GM23338 (cell line): Measurements from ENCODE around the gene SCNN1A. TPM values are rescaled to one million over a fixed set of nuclear protein-coding genes. Genes with fewer than 3 reads are reported as not detected.
A peak's percentile ranks its signal among the peaks of the same experiment; 100 is the strongest.

ENCODE experiments used
- ATAC-seq: fragments of 200-7000 bp; cut with Tn5 transposase; 3 replicates; pipeline ENCODE4 v1.9.1; 2020
- DNase-seq: peaks from one replicate; pipeline ENCODE4 v3.0.0-alpha.2; 2015; ENCODE audit warnings: low spot score
- H2AFZ ChIP-seq: fragments of 200-600 bp; sonication (generic); 2 replicates; pipeline ENCODE4 v1.8.0; 2016; ENCODE audit warnings: antibody characterized with exemption, mild to moderate bottlenecking, moderate library complexity
- H3F3A ChIP-seq: fragments of 200-600 bp; sonication (generic); replicated peaks from 2 replicates; pipeline ENCODE4 v1.8.0; 2017; ENCODE audit warnings: antibody characterized with exemption, mixed run types, low read depth
- H3K27ac ChIP-seq: fragments of 200-600 bp; sonication (generic); 2 replicates; pipeline ENCODE4 v1.6.1; 2016; ENCODE audit warnings: low read depth
- H3K27me3 ChIP-seq: fragments of 200-600 bp; sonication (generic); 2 replicates; pipeline ENCODE4 v1.8.0; 2016; ENCODE audit warnings: mild to moderate bottlenecking, mixed run types, moderate library complexity; ENCODE audit not compliant: insufficient read depth
- H3K36me3 ChIP-seq: fragments of 200-600 bp; sonication (generic); 2 replicates; pipeline ENCODE4 v1.8.0; 2016; ENCODE audit warnings: mild to moderate bottlenecking; ENCODE audit not compliant: insufficient read depth
- H3K4me1 ChIP-seq: fragments of 200-600 bp; sonication (generic); 2 replicates; pipeline ENCODE4 v1.8.0; 2016; ENCODE audit warnings: mild to moderate bottlenecking, moderate library complexity; ENCODE audit not compliant: insufficient read depth
- H3K4me2 ChIP-seq: fragments of 200-600 bp; sonication (generic); 2 replicates; pipeline ENCODE4 v1.7.1; 2017; ENCODE audit warnings: mixed run types
- H3K4me3 ChIP-seq: fragments of 200-600 bp; sonication (generic); 2 replicates; pipeline ENCODE4 v1.6.1; 2016; ENCODE audit warnings: mixed run types
- H3K79me2 ChIP-seq: fragments of 200-600 bp; sonication (generic); replicated peaks from 2 replicates; pipeline ENCODE4 v1.8.0; 2017; ENCODE audit warnings: mild to moderate bottlenecking; ENCODE audit not compliant: insufficient read depth
- H3K9me2 ChIP-seq: fragments of 200-600 bp; sonication (generic); 2 replicates; pipeline ENCODE4 v1.8.0; 2017; ENCODE audit not compliant: insufficient read depth
- H4K20me1 ChIP-seq: fragments of 200-600 bp; sonication (generic); replicated peaks from 2 replicates; pipeline ENCODE4 v1.8.0; 2017; ENCODE audit warnings: mild to moderate bottlenecking; ENCODE audit not compliant: insufficient read depth
- H3K27ac Mint-ChIP-seq: 2 replicates; pipeline ENCODE4 v1.8.0; 2020; ENCODE audit warnings: inconsistent platforms, mild to moderate bottlenecking, moderate library complexity, mixed read lengths
- H3K27me3 Mint-ChIP-seq: 3 replicates; pipeline ENCODE4 v1.8.0; 2022; ENCODE audit warnings: low read depth, mild to moderate bottlenecking, moderate library complexity, mixed read lengths, inconsistent platforms; ENCODE audit not compliant: insufficient read depth, poor library complexity
- H3K36me3 Mint-ChIP-seq: 3 replicates; pipeline ENCODE4 v1.8.0; 2021; ENCODE audit warnings: low read depth, mild to moderate bottlenecking, inconsistent platforms, moderate library complexity, mixed read lengths
- H3K4me1 Mint-ChIP-seq: 3 replicates; pipeline ENCODE4 v1.8.0; 2020; ENCODE audit warnings: mild to moderate bottlenecking, inconsistent platforms, mixed read lengths
- H3K4me3 Mint-ChIP-seq: 3 replicates; pipeline ENCODE4 v1.8.0; 2021; ENCODE audit warnings: moderate library complexity, mild to moderate bottlenecking, inconsistent platforms, mixed read lengths
- H3K9me3 Mint-ChIP-seq: 3 replicates; pipeline ENCODE4 v1.8.0; 2020; ENCODE audit warnings: moderate library complexity, mild to moderate bottlenecking, inconsistent platforms, mixed read lengths
- CREB1 ChIP-seq: fragments of 250-450 bp; sonication (Bioruptor Pico); IDR thresholded peaks from 2 replicates; pipeline ENCODE4 v1.5.0; 2020; ENCODE audit warnings: low read depth, mild to moderate bottlenecking, moderate library complexity
- JUNB ChIP-seq: IDR thresholded peaks from one replicate; pipeline ENCODE4 v1.6.1; 2016; ENCODE audit warnings: antibody characterized with exemption; ENCODE audit not compliant: unreplicated experiment
- POLR2AphosphoS5 ChIP-seq: IDR thresholded peaks from 2 replicates; pipeline ENCODE4 v1.6.1; 2016; ENCODE audit warnings: antibody characterized with exemption, low read depth
- ZNF114 ChIP-seq: fragments of 250-450 bp; sonication (Bioruptor Pico); IDR thresholded peaks from 2 replicates; pipeline ENCODE4 v1.5.0; 2020; ENCODE audit warnings: mild to moderate bottlenecking, moderate library complexity
- ZNF462 ChIP-seq: fragments of 250-450 bp; sonication (Bioruptor Pico); IDR thresholded peaks from 2 replicates; pipeline ENCODE4 v1.5.0; 2020; ENCODE audit warnings: mild to moderate bottlenecking, moderate library complexity
- polyA plus RNA-seq: library from polyadenylated mRNA; unstranded; fragments of >200 nt; fragmentation: Nextera tagmentation; extraction: Ambion mirVana; gene quantifications from 2 replicates; pipeline ENCODE4 v1.2.1, GENCODE V29; 2016
- total RNA-seq: library from RNA; depleted of rRNA; stranded (reverse); fragments of >200 nt; shearing (Covaris generic); gene quantifications from 2 replicates; pipeline ENCODE4 v1.2.3, GENCODE V29; 2014
- TF ChIP-seq, protein P1 (sequence below), 2 experiments: fragments of 200-600 bp in 1 of 2; sonication (generic) in 1 of 2; conservative IDR thresholded peaks; 2 replicates each; pipeline versions ENCODE4 v1.5.1 to v1.6.1; 2016 to 2017; ENCODE audit warnings: antibody characterized with exemption in 2 of 2, low read depth in 2 of 2, mild to moderate bottlenecking in 2 of 2, moderate library complexity in 1 of 2

SCNN1A gene
- total and polyA plus RNA-seq, 2 experiments from 2014 or later = 37.1 to 125 TPM

DNA sequence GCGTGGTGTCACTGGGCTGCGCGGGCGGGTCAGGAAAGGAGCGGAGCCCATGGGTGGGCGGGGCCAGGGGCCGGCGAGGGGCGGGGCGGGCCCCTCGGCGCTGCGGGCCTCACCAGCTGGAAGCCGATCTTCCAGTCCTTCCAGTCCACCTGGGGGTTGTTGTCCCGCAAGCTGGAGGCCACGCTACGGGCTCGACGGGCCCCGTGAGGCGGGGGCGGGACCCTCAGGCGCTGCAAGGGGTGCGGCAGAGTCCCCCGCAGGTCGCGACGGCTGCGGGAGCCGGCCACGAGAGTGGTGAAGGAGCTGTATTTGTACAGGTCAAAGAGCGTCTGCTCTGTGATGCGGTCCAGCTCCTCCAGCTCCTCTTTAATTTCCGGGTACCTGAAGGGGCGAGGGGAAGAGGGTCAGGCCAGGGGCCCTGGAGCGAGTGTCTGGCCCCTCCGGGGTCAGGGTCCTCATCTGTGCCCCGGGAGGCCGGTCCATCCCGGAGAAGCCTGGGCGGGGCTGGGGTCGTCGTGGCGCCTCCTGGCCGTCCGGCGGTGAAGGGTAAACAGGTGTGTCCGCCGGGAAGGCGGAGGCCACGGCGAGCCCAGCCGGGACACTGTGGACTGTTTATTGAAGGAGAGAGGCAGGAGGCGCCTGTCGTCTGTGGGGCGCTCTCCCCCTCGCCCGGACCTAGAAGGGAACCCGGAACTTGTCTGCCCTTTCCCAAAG lies 11.9 kb downstream of the SCNN1A start:
- peak overlapping the region; percentile 39; the same call in 1 of the 2 replicates for H3K27ac ChIP-seq
- peak; percentile 77 for DNase-seq

More for the DNA sequence above, 11.9 kb downstream of the SCNN1A start:
- Histone ChIP-seq H3K36me3 (no peaks in the 10 kb centered on the region), H2AFZ (0 out of 2 replicates have a peak overlapping the region, but pooled peaks have one; percentile 38), H3K4me2 (peak overlapping the region; percentile 93), H3K4me3 (peak overlapping the region; percentile 82), H3K9me2 (no peaks in the 10 kb centered on the region), H3K27me3 (no peaks in the 10 kb centered on the region), H3K4me1 (peaks cover 8% of the 10 kb centered on the region), H3F3A (0 out of 2 replicates have a peak, but pooled peaks cover 10% of the 10 kb centered on the region), H4K20me1 (peaks cover 24% of the 10 kb centered on the region), H3K79me2 (peaks cover 51% of the 10 kb centered on the region)
- ATAC-seq = peak; percentile 85
- H3K36me3 Mint-ChIP-seq = peaks cover 58% of the 10 kb centered on the region
- no peaks in the 10 kb centered on the region for H3K9me3 Mint-ChIP-seq
- no peak overlapping the region for H3K27ac Mint-ChIP-seq
- H3K4me3 Mint-ChIP-seq = peak overlapping the region; percentile 58
- TF ChIP-seq, protein P1, sequence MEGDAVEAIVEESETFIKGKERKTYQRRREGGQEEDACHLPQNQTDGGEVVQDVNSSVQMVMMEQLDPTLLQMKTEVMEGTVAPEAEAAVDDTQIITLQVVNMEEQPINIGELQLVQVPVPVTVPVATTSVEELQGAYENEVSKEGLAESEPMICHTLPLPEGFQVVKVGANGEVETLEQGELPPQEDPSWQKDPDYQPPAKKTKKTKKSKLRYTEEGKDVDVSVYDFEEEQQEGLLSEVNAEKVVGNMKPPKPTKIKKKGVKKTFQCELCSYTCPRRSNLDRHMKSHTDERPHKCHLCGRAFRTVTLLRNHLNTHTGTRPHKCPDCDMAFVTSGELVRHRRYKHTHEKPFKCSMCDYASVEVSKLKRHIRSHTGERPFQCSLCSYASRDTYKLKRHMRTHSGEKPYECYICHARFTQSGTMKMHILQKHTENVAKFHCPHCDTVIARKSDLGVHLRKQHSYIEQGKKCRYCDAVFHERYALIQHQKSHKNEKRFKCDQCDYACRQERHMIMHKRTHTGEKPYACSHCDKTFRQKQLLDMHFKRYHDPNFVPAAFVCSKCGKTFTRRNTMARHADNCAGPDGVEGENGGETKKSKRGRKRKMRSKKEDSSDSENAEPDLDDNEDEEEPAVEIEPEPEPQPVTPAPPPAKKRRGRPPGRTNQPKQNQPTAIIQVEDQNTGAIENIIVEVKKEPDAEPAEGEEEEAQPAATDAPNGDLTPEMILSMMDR (conservative IDR thresholded peaks at IDR 0.05; ENCODE audit: low read depth in 2 of 2) = 0 out of 4 replicates have a peak, but pooled peaks of 1 of the 2 experiments have one; percentile 14
- TF ChIP-seq JUNB = no peak
- no peak for TF ChIP-seq ZNF462 (CRISPR knock-in tag)
- no peak for TF ChIP-seq ZNF114
- TF ChIP-seq POLR2AphosphoS5 = peak; percentile 35; the same call in 1 of the 2 replicates
- TF ChIP-seq CREB1 (CRISPR knock-in tag) = no peak
- H3K27me3 Mint-ChIP-seq = peaks cover 5% of the 10 kb centered on the region
- H3K4me1 Mint-ChIP-seq = peaks cover 20% of the 10 kb centered on the region
